GM21619 (cell line): ENCODE measurements around the gene ARHGAP18.
"Not testable (repeated sequence)": the region's sequence is repeated elsewhere in the genome, so short reads cannot be mapped to it uniquely, and the experiment has no call there.

Experiments
- ATAC-seq: cut with Tn5 transposase; IDR thresholded peaks from one replicate; pipeline ENCODE4 v1.9.1; 2021; ENCODE audit not compliant: unreplicated experiment

Gene ARHGAP18

DNA sequence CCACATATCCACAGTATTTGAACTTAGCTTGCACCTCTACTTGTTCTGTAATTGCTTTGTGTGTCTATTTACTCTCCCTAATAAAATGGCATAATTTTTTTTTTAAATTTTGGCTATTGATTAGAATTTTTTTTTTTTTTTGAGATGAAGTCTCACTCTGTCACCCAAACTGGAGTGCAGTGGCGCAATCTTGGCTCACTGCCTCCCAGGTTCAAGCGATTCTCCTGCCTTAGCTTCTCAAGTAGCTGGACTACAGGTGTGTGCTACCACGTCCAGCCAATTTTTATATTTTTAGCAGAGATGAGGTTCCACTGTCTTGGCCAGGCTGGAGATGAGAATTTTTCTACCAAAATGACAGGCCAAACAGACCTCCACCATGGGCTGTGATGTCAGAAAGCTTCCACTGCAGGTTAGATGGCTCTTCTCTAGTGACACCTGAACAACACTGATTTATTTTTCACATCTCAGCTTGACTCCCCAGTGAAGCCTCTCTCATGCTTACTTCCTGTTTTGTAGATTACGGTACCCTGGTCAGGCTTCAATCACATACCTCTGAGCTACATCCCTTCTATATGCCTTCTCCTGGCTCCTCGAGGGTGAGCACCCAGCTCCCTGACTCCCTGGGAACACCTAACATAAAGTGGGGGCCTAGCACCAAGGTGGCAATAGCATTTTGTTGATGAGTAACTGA is 112.8 kb downstream of the ARHGAP18 start:
- ATAC-seq, result no peak

DNA sequence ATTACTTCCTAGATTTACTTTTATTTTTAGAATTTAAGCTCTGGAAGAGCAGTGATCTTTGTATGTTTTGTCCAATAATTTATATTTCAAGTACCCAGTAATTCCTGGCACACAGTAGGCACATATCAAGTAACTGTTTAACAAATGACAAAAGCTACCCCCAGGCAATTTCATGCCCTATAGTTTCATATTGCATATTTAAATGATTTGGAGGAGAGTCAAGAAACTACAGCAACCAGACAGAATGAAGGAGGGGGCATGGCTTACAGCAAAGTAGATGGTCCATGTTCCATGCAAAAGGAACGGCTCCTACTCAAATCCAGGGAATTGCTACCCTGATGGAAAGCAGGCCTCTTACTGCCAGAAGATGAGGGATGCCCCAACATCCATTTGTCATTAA is 113.5 kb downstream of the ARHGAP18 start:
- ATAC-seq, result no peak

- ATAC-seq, result no peak
These were observed 116.8 kb downstream of the ARHGAP18 start for GRCh38 chr6:129593233-129593564.

DNA sequence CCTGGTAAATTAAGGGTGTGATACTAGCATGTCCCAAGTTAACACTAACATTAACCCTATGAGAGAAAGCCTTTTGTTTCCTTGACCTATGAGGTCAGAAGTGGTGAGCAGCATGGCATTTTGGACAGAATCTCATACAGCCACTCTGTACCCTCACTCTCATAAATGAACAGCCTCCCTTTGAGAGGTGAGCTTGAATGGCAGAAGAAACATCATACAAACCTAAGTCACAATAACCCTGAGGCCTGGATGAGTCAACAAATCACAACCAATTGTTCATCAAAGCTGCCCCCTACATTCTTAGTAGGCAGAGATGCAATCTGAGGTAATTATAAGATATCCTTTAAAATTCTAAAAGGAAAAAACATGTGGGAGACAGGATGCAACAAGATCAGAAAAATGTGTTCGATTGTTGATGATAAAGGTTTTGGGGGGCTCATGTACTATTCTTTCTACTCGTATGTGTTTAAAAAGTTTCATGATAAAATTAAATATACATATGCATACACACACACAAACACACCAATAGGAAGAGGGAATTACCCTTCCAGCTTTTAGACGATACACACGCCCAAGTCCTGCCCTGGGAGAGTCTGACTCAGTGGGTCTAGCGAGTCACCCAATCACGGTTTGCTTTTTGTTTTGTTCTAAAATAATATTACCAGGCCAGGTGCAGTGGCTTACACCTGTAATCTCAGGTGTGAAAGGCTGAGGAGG is 117.3 kb downstream of the ARHGAP18 start:
- ATAC-seq, result no peak

DNA sequence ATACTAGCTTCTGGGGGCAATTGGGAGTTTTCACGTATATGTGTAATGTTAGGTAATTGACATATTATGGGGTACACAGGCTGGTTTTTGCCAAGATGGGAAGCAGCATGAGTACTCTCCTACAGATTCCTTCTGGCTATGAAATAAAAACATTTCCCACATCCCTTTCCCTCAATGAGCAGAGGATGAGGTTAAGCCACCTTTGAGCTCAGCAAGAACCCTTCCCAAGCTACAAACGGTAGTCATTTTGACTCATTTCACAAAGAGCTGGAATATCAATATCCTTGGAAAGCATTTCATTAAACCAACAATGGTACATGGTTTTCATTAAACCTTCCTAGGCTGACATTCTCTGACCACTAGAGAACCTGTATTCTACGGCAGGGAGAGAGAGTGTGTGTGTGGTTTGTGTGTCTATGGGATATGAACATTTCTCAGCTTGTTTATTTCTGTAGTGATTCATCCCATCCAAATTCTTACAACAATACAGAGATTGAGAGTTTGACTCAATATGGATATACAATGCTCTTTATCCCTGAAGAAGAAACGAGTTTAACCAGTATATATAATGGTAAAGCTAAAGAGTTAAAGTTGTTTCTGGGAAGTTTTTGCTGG is 119.5 kb downstream of the ARHGAP18 start:
- no peak for ATAC-seq

DNA sequence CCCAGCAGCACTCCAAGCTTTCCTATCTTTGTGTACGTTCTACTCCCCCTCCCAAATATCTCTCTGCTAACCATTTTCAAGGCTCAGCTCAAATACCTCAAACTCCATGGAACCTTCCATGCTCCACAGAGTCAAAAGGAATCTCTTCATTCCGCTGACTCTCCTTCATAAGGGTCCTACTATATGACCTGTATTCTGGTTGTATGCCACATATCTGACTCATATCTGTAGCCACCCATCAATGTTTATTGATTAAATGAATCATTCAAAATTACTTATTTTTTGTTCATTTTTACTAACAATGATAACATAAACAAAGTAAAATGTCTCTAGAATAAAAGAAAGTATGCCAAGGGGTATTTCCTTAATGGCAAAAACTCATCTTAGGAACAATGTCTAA is 123.2 kb downstream of the ARHGAP18 start:
- ATAC-seq, result no peak

DNA sequence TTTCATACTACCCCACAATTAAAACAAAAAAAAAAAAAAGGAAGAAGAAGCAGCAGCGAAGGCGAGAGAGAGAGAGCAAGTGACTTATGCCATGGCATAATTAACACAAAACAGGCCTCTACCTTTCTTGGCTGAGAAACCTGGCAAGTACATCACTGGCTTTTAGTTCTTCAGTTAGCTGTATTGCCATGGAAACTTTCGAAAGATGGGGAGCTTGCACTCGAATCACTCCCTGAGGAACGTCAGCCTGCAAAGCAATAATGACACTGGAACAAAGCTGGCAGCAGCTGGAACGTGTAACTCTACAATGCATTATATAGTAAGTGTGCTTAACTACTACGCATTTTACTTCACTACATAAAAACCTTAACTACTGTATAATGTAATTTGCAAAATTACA is 126.1 kb downstream of the ARHGAP18 start:
- ATAC-seq, result no peak

- no peak for ATAC-seq
These were observed 131.7 kb downstream of the ARHGAP18 start for GRCh38 chr6:129578315-129578714.

DNA sequence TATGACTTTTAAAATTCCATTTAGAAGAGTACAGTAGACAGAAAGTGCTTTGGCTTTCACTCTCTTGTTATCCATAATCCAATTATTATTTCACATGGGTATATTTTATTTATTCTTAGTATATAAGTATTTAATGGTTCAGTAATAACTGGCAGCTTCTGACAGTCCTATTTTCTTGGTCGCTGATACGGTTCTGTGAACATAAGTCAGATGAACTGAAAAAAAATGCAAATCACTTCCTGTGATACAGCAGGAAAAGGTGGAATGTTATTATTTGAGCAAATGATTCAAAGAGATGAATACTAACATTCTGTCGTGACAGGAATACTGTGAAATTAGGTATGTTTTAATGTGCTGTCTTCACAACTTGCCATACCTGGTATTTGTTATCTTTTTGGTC is 132.3 kb downstream of the ARHGAP18 start:
- ATAC-seq, result no peak

DNA sequence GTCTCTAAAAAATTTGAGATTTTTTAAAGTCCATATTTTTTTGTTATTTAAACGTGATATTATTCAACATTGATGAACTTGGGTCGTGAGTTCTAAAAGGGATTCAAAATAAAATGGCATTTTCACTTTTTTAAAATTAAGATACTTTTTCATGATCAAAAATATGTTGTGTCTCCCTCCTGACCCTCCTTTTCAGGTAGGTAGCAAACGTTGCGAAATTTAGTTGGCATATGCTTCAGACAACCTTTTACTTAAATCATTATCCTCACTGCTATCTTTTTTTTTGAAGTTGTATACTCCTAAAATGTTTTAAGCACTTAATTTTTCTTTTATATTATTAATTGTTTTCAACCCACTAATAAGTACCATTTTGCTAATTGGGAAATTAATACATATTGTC is 133.5 kb downstream of the ARHGAP18 start:
- ATAC-seq, result no peak

DNA sequence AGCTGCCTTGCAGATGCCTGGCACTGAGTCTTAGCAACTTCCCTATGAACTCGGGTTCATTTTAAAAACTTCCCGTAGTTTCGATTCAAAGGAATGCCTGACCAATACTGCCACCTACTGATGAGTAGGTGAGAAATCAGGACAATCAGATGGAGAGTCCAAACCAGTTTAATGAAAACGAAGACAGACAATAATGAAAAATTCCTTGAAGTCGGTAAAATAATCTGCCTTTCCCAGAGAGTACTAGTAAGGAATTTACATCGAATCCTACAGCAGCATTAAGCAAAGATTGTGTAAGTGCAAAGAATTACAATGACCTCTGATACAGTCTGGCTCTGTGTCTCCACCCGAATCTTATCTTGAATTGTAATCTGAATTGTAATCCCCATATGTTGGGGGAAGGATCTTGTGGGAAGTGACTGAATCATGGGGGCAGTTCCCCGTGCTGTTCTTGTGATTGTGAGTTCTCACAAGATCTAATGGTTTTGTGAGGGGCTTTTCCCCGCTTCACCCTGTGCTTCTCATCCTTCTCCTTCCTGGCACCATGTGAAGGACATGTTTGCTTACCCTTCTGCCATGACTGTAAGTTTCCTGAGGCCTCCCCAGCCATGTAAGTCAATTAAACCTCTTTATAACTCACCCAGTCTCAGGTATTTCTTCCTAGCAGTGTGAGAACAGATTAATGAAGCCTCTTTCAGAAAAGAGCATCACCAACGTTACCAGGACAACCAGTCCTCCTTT is 134.4 kb downstream of the ARHGAP18 start:
- ATAC-seq, result no peak

GRCh38 chr6:129574605-129575004 is 135.4 kb downstream of the ARHGAP18 start:
- ATAC-seq, result not testable (repeated sequence)

GRCh38 chr6:129570929-129571328 is 139.0 kb downstream of the ARHGAP18 start:
- ATAC-seq, result not testable (repeated sequence)

DNA sequence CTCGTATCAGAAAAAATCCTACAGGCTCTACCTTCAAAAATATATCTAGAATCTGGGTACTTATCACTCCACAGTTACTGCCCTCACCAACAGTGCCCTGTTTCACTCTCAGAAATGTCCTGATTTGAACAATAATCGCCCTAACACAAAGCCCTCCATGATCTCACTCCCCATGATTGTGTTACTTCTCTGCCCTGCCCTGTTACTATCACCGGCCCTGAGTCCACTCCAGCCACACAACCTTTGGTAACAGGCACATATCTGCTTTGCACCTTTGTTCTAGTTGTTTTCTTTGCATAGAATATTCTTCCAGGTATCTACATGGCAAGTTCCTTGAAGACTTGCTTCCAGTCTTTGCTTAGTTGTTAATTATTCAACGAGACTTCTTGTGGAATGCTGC is 142.0 kb downstream of the ARHGAP18 start:
- no peak for ATAC-seq

- ATAC-seq, result no peak
These were observed 142.6 kb downstream of the ARHGAP18 start for GRCh38 chr6:129567374-129567773.

- ATAC-seq, result no peak
These were observed 144.2 kb downstream of the ARHGAP18 start for GRCh38 chr6:129565811-129566210.

DNA sequence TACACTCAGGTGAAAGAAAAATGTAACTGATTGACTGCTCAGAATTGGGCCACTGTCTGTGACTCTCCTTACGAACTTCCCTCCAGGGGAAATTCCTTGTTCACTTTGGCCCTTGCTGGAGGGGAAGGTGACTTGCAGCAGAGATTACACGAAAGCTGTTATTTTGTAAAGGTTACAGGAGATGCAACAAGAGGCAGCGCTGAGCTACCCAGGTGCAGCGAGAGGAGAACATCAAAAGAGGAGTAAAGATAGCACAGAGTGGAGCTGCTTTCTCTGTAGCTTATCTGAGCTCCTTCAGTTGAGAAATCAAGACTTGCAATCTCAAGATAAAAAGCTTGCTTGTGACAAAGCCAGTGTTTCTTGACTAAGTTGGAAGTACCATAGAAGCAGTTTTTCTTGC is 144.6 kb downstream of the ARHGAP18 start:
- no peak for ATAC-seq

DNA sequence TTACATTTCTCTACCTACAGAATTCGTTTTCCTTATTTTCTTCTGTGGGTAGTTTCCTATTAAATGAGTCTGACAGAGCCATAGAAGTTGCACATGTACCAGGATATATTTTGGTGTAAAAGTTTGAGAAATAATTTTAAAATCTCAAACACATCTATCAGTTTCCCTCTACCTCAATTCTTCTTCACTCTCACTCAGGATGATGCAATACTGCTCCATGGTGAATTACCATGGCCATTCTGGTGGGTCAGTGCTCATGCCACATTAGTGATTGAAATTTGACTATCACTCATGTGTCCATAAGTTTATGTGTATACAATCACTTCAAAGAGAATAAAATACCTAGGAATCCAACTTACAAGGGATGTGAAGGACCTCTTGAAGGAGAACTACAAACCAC is 151.7 kb downstream of the ARHGAP18 start:
- no peak for ATAC-seq

DNA sequence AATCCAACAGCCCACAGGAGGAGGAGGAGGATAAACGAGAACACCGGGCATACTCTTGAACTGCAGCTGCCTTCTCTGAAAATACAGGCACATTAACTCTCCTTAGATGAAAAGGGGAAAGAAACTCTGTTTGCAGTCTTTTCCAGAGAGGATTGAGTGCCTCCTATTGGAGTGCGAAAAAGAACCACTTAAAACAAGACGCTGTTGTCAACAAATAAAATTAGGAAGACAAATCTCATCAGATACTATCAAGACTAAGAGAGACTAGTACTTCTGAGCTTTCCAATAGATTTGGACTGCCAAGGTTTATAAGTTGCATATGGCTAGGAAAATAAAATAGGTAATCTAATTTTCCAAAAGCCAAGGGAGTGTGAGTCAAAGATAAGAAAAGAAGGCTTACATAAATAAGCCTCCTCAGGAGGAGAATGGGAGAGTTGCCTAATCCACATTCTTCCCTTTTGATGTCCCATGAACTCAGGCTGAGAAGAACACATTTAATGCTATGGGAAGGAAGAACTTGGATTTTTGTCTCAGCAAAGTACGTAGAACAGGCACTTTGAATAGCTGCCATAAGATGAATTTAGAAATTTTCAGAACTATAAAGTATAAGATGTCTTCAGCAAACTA is 154.7 kb downstream of the ARHGAP18 start:
- no peak for ATAC-seq

GRCh38 chr6:129552413-129552812 is 157.6 kb downstream of the ARHGAP18 start:
- no peak for ATAC-seq

- ATAC-seq, result no peak
These were observed 158.5 kb downstream of the ARHGAP18 start for GRCh38 chr6:129551486-129551885.
